Brain microvascular endothelial cell (primary cell): ENCODE results near the gene PPP5C.
"Not testable (repeated sequence)": the region's sequence is repeated elsewhere in the genome, so short reads cannot be mapped to it uniquely, and the experiment has no call there.

Experiments used
- DNase-seq: peaks from one replicate; pipeline ENCODE4 v3.0.0-alpha.2; 2020
- H3K27ac ChIP-seq: fragments of 250-450 bp; sonication (Bioruptor Pico); 2 replicates; pipeline ENCODE4 v1.5.1; 2020; ENCODE audit warnings: mild to moderate bottlenecking, moderate library complexity
- H3K27me3 ChIP-seq: fragments of 250-450 bp; sonication (Bioruptor Pico); replicated peaks from 2 replicates; pipeline ENCODE4 v1.5.1; 2020; ENCODE audit warnings: mild to moderate bottlenecking
- H3K36me3 ChIP-seq: fragments of 250-450 bp; sonication (Bioruptor Pico); replicated peaks from 2 replicates; pipeline ENCODE4 v1.5.1; 2020; ENCODE audit warnings: mild to moderate bottlenecking
- H3K4me3 ChIP-seq: 2 replicates; pipeline ENCODE4 v1.5.1; 2011; ENCODE audit warnings: low read depth, mild to moderate bottlenecking, control low read depth, low read length, moderate library complexity
- CTCF ChIP-seq: IDR thresholded peaks from 2 replicates; pipeline ENCODE4 v1.5.1; 2011; ENCODE audit warnings: low read depth, mild to moderate bottlenecking, moderate library complexity, low read length, control low read depth, inconsistent platforms; ENCODE audit errors: missing control alignments
- in situ Hi-C: cut with HindIII; loops from 2 replicates; pipeline ENCODE4 v1.10.0; 2017; ENCODE audit warnings: low sequenced_read_pairs, low pct_ligation_motif_present

The PPP5C gene

GRCh38 chr19:46427518-46428045, 80.7 kb downstream of the PPP5C start:
- Histone ChIP-seq H3K27ac (no peak overlapping the region), H3K4me3 (no peak overlapping the region), H3K36me3 (no peaks in the 10 kb centered on the region), H3K27me3 (peaks cover 2% of the 10 kb centered on the region)
- no peak for DNase-seq
- no peak for TF ChIP-seq CTCF
- in situ Hi-C loops, result no loop called here

DNA sequence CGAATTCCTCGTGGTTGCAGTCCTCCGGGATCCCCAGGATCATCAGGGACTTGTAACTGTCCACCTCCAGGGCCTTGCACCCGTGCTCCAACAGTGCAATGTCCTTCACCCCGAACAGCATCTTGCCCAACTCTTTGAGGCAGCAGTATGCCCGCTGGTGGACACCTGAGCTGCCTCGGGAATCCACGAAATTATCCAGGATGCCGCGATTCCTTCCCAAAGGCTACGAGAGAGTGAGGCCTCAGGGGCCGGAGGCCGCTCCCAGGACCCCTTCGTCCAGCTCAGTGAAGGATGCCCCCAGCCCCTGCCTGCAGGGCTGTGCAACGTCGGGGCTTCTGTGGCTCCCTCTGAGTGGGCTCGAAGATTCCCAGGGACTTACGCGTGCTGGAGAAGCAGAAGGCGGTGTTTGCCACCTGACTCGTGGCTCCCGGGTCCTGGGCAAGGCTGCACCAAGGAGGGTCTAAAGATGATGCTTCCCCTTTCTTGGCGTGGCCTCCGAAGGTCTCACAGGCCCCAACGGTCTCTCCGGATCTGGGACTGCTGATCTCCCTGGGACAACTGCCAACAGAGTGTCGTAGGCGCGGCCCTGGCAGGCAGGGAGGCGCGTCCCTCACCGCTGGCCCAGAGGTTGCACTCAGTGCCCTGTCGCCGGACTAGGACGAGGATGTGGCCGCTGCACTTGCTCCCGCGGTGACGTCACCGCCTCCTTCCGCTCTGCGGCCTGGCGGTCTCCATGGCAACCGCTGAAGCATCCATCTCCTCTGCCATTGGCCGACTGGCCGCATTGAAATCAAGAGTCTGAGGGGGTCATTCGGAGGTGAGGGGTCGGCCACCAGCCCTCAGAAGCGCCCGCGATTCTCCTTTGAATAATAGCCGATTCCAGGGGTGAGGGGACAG, 81.6 kb downstream of the PPP5C start, which contains the start of gene PNMA8C:
PNMA8C (minus strand) TSS at position 698 of the 897 bp plus-strand sequence; CDS start at position 121, 577 bp downstream.
- H3K27me3 ChIP-seq, result peaks cover 2% of the 10 kb centered on the region
- H3K27ac ChIP-seq, result no peak within 1 kb of the TSS
- in situ Hi-C loops, result no loop called here

GRCh38 chr19:46429999-46430398, 83.1 kb downstream of the PPP5C start:
- Histone ChIP-seq H3K27me3 (peaks cover 2% of the 10 kb centered on the region), H3K36me3 (no peaks in the 10 kb centered on the region), H3K4me3 (no peak overlapping the region), H3K27ac (no peak overlapping the region)
- in situ Hi-C loops, result no loop called here
- no peak for TF ChIP-seq CTCF
- DNase-seq, result no peak

More for the DNA sequence above, 81.6 kb downstream of the PPP5C start, which contains the start of gene PNMA8C:
- peak; percentile 57 for DNase-seq
- no peak within 1 kb of the TSS for H3K4me3 ChIP-seq
- no peaks in the 10 kb centered on the region for H3K36me3 ChIP-seq
- no peak for TF ChIP-seq CTCF

GRCh38 chr19:46431824-46432223, 84.9 kb downstream of the PPP5C start:
- DNase-seq, result no peak
- TF ChIP-seq CTCF, result peak; percentile 40
- no peaks in the 10 kb centered on the region for H3K36me3 ChIP-seq
- H3K4me3 ChIP-seq, result no peak overlapping the region
- in situ Hi-C loops, result no loop called here
- peaks cover 2% of the 10 kb centered on the region for H3K27me3 ChIP-seq
- no peak overlapping the region for H3K27ac ChIP-seq

DNA sequence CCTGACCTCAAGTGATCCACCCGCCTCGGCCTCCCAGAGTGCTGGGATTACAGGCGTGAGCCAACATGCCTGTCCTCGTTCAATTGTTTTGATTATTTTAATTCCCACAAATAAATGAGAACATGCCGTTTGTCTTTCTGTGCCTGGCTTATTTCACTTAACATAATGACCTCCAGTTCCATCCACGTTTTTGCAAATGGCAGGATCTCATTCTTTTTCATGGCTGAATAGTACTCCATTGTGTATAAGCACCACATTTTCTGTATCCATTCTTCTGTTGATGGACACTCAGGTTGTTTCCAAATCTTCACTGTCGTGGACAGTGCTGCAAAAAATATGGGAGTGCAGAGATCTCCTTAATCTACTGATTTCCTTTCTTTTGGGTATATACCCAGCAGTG, 86.6 kb downstream of the PPP5C start:
- DNase-seq, H3K36me3 ChIP-seq, H3K4me3 ChIP-seq, H3K27ac ChIP-seq, H3K27me3 ChIP-seq, in situ Hi-C loops: not testable (repeated sequence)

DNA sequence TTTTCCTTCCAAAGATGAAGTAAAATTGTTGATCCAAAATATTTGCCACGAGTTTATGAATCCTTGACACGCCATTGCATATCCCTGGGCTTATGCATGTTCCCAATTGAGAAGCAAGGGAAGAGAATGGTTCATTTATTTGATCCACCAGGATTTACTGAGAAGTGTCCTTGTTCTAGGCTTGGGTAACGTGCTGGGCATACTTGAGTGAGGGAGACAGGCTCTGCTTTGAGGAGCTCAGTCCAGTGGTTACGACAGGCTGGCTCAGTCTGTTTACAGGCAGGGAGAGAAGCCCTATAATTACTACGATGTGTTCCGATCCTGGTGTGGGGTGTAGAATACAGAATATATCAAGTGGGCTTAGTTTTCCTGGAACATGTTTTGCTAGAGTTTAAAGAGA, 88.1 kb downstream of the PPP5C start:
- Histone ChIP-seq H3K4me3 (no peak overlapping the region), H3K27ac (no peak overlapping the region), H3K36me3 (no peaks in the 10 kb centered on the region), H3K27me3 (no peaks in the 10 kb centered on the region)
- DNase-seq, result no peak
- in situ Hi-C loops, result no loop called here
- TF ChIP-seq CTCF, result no peak

DNA sequence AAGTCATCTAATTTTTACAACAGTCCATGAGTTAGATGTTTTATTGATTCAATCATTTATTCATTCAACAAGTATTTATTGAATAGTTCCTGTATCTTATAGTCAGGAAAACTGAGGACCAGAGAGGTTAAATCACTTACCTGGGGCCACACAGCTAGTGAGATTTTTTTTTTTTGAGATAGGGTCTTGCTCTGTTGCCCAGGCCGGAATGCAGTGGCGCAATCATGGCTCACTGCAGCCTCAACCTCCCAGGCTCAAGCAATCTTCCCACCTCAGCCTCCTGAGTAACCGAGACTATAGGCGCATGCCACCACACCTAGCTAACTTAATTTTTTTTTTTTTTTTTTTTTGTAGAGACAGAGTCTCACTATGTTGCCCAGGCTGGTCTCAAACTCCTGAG, 88.8 kb downstream of the PPP5C start:
- H3K27me3 ChIP-seq, H3K36me3 ChIP-seq, in situ Hi-C loops, DNase-seq, H3K27ac ChIP-seq, H3K4me3 ChIP-seq: not testable (repeated sequence)
